ENCODE results near the gene TMPRSS7. TPM values are rescaled to one million over a fixed set of nuclear protein-coding genes. Genes with fewer than 3 reads are reported as not detected.
"Not testable (repeated sequence)": the region's sequence is repeated elsewhere in the genome, so short reads cannot be mapped to it uniquely, and the experiment has no call there.

Gene TMPRSS7
- total and polyA plus RNA-seq, 3 donors from 2014 or later: 2.0 to 5.8 (median 2.8) TPM

- TF ChIP-seq CTCF (IDR thresholded peaks at IDR 0.05): no peak
- no peak for TF ChIP-seq POLR2A (IDR thresholded peaks at IDR 0.05)
- Histone ChIP-seq H3K27me3 (no peaks in the 10 kb centered on the region), H3K4me1 (no peaks in the 10 kb centered on the region), H3K4me3 (no peak overlapping the region), H3K27ac (no peak overlapping the region), H3K36me3 (ENCODE audit: low read depth, missing control alignments) (no peaks in the 10 kb centered on the region), H3K9me3 (no peaks in the 10 kb centered on the region)
- intact Hi-C loops (cut with DNase I; ENCODE audit: low total_unique reads): no loop called here
- DNase-seq: no peak
- 89 to 94% methylated on average over 4 of the region's 4 CpGs for WGBS, 2 donors
These were observed 7.4 kb upstream of the TMPRSS7 start for GRCh38 chr3:112027142-112027541.

- no peak overlapping the region for H3K27ac ChIP-seq
- no peaks in the 10 kb centered on the region for H3K4me1 ChIP-seq
- H3K27me3 ChIP-seq: no peaks in the 10 kb centered on the region
- intact Hi-C loops (cut with DNase I; ENCODE audit: low total_unique reads): no loop called here
- no peaks in the 10 kb centered on the region for H3K36me3 ChIP-seq (ENCODE audit: low read depth, missing control alignments)
- peak; percentile 41 for DNase-seq
- H3K4me3 ChIP-seq: no peak overlapping the region
- no peaks in the 10 kb centered on the region for H3K9me3 ChIP-seq
- TF ChIP-seq CTCF (IDR thresholded peaks at IDR 0.05) (no peak), POLR2A (IDR thresholded peaks at IDR 0.05) (no peak)
- 24 to 48% methylated on average over 4 of the region's 4 CpGs for WGBS, 2 donors
These were observed 6.7 kb upstream of the TMPRSS7 start for GRCh38 chr3:112027826-112028225.

- H3K27me3 ChIP-seq: no peaks in the 10 kb centered on the region
- WGBS, 2 donors: 93% methylated on average over 5 of the region's 5 CpGs
- H3K9me3 ChIP-seq: no peaks in the 10 kb centered on the region
- intact Hi-C loops (cut with DNase I; ENCODE audit: low total_unique reads): no loop called here
- H3K36me3 ChIP-seq (ENCODE audit: low read depth, missing control alignments): no peaks in the 10 kb centered on the region
- no peak overlapping the region for H3K27ac ChIP-seq
- no peak overlapping the region for H3K4me3 ChIP-seq
- no peaks in the 10 kb centered on the region for H3K4me1 ChIP-seq
- no peak for TF ChIP-seq CTCF (IDR thresholded peaks at IDR 0.05)
- no peak for TF ChIP-seq POLR2A (IDR thresholded peaks at IDR 0.05)
- DNase-seq: no peak
These were observed 3.6 kb upstream of the TMPRSS7 start for GRCh38 chr3:112030901-112031300.

GRCh38 chr3:112032098-112032731, 2.3 kb upstream of the TMPRSS7 start:
- H3K4me1 ChIP-seq: no peaks in the 10 kb centered on the region
- H3K27ac ChIP-seq: no peak overlapping the region
- no peak overlapping the region for H3K4me3 ChIP-seq
- H3K27me3 ChIP-seq: no peaks in the 10 kb centered on the region
- intact Hi-C loops (cut with DNase I; ENCODE audit: low total_unique reads): no loop called here
- H3K9me3 ChIP-seq: no peaks in the 10 kb centered on the region
- peak; percentile 41 for DNase-seq
- TF ChIP-seq CTCF (IDR thresholded peaks at IDR 0.05) (no peak), POLR2A (IDR thresholded peaks at IDR 0.05) (no peak)
- 36 to 59% methylated on average over 5 of the region's 5 CpGs for WGBS, 2 donors
- no peaks in the 10 kb centered on the region for H3K36me3 ChIP-seq (ENCODE audit: low read depth, missing control alignments)

GRCh38 chr3:112035241-112035640, 705 bp downstream of the TMPRSS7 start:
- TF ChIP-seq POLR2A (IDR thresholded peaks at IDR 0.05): no peak
- no peak for TF ChIP-seq CTCF (IDR thresholded peaks at IDR 0.05)
- H3K4me1 ChIP-seq: no peaks in the 10 kb centered on the region
- no peak overlapping the region for H3K4me3 ChIP-seq
- no peaks in the 10 kb centered on the region for H3K36me3 ChIP-seq (ENCODE audit: low read depth, missing control alignments)
- H3K27me3 ChIP-seq: no peaks in the 10 kb centered on the region
- WGBS, 2 donors: 79 to 93% methylated on average over 3 of the region's 3 CpGs
- no peak overlapping the region for H3K27ac ChIP-seq
- no peak for DNase-seq
- intact Hi-C loops (cut with DNase I; ENCODE audit: low total_unique reads): no loop called here
- H3K9me3 ChIP-seq: no peaks in the 10 kb centered on the region

- H3K27ac ChIP-seq; H3K4me3 ChIP-seq; H3K4me1 ChIP-seq; DNase-seq; H3K36me3 ChIP-seq (ENCODE audit: low read depth, missing control alignments); intact Hi-C loops (cut with DNase I; ENCODE audit: low total_unique reads); H3K9me3 ChIP-seq; H3K27me3 ChIP-seq: not testable (repeated sequence)
- 61 to 71% methylated on average over 4 of the region's 4 CpGs for WGBS, 2 donors
These were observed 2.7 kb downstream of the TMPRSS7 start for GRCh38 chr3:112037194-112037593.
